ENCODE data around the gene OTUD3.

DNA sequence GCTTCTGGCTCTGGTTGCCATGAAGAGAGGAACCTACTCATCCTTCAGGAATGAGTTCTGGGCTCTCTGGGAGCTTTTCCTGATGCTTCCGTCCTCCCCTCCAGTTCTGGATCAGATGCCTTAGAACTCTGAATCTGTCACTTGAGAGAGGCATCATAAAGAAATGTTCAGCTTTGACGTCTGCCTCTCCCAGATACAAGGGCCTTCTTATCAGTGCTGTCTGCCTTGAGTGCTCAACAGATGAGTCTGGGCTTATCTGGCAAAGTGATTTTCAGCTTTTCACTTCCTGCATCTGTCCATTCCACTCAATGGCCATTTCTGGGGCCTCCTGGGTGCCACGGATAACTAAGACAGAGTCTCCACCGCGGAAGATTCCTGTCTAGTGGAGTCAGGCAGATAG is 12.3 kb upstream of the OTUD3 start:
- TF ChIP-seq, protein P1, sequence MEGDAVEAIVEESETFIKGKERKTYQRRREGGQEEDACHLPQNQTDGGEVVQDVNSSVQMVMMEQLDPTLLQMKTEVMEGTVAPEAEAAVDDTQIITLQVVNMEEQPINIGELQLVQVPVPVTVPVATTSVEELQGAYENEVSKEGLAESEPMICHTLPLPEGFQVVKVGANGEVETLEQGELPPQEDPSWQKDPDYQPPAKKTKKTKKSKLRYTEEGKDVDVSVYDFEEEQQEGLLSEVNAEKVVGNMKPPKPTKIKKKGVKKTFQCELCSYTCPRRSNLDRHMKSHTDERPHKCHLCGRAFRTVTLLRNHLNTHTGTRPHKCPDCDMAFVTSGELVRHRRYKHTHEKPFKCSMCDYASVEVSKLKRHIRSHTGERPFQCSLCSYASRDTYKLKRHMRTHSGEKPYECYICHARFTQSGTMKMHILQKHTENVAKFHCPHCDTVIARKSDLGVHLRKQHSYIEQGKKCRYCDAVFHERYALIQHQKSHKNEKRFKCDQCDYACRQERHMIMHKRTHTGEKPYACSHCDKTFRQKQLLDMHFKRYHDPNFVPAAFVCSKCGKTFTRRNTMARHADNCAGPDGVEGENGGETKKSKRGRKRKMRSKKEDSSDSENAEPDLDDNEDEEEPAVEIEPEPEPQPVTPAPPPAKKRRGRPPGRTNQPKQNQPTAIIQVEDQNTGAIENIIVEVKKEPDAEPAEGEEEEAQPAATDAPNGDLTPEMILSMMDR (conservative IDR thresholded peaks at IDR 0.05; ENCODE audit: low read depth, low read length): no peak
- TF ChIP-seq EZH2 (IDR thresholded peaks at IDR 0.05; ENCODE audit: borderline replicate concordance, low read depth, low read length, poor library complexity, severe bottlenecking): no peak

Measured in A673 (cell line).